Tibial artery (tissue), 4 donors: Measurements from ENCODE around the gene OVOL2.
A peak's percentile ranks its signal among the peaks of the same experiment; 100 is the strongest.

Experiments
- DNase-seq, 2 donors: peaks; one replicate each; pipeline ENCODE4 v3.0.0-alpha.2; 2019
- H3K27ac ChIP-seq, 2 donors: fragments of 200-600 bp; sonication (generic) in 1 of 2; 1 replicate in 1 of 2; 2 replicates in 1 of 2; pipeline ENCODE4 v1.5.1; 2018 to 2019; ENCODE audit warnings: mild to moderate bottlenecking in 1 of 2
- H3K27me3 ChIP-seq, 2 donors: fragments of 200-600 bp; sonication (generic) in 1 of 2; one replicate each; pipeline versions ENCODE4 v1.5.1 to v1.6.0; 2016 to 2019
- H3K36me3 ChIP-seq, 3 donors: fragments of 200-600 bp; sonication (generic) in 2 of 3; one replicate each; pipeline ENCODE4 v1.5.1; 2016 to 2019; ENCODE audit warnings: mild to moderate bottlenecking in 2 of 3
- H3K4me1 ChIP-seq, 4 donors: fragments of 200-600 bp; sonication (generic) in 2 of 4; 1 replicate in 3 of 4; 2 replicates in 1 of 4; pipeline ENCODE4 v1.5.1; 2016 to 2019
- H3K4me3 ChIP-seq, 2 donors: fragments of 200-600 bp; sonication (generic) in 1 of 2; 1 replicate in 1 of 2; 2 replicates in 1 of 2; pipeline ENCODE4 v1.5.1; 2018 to 2019; ENCODE audit warnings: mild to moderate bottlenecking in 2 of 2
- H3K9me3 ChIP-seq, 3 donors: fragments of 200-600 bp; sonication (generic) in 1 of 3; one replicate each; pipeline ENCODE4 v1.5.1; 2016 to 2019
- CTCF ChIP-seq, 2 experiments: fragments of 200-600 bp in 1 of 2; fragments of 450-650 bp in 1 of 2; IDR thresholded peaks; one replicate each; pipeline ENCODE4 v1.5.1; 2017 to 2019; ENCODE audit warnings: antibody characterized with exemption in 2 of 2, mild to moderate bottlenecking in 1 of 2, moderate library complexity in 1 of 2
- intact Hi-C: fragments of 100-400 bp; cut with DNase I; formaldehyde crosslinking; loops from one replicate; pipeline ENCODE4 v1.15.0; 2023; ENCODE audit warnings: low total_unique reads

The OVOL2 gene

GRCh38 chr20:18059603-18060002, 1.9 kb upstream of the OVOL2 start:
- H3K4me3 ChIP-seq = no peak overlapping the region
- H3K4me1 ChIP-seq = peaks cover 0 to 38% (median 26%) of the 10 kb centered on the region in 4 donors
- no peak for TF ChIP-seq CTCF (IDR thresholded peaks at IDR 0.05)
- H3K36me3 ChIP-seq = no peaks in the 10 kb centered on the region
- H3K9me3 ChIP-seq = no peaks in the 10 kb centered on the region
- intact Hi-C loops = no loop called here
- no peak for DNase-seq
- H3K27ac ChIP-seq = no peak overlapping the region
- peaks cover 0 to 77% of the 10 kb centered on the region in 2 donors for H3K27me3 ChIP-seq

- H3K27me3 ChIP-seq = peaks cover 0 to 83% of the 10 kb centered on the region in 2 donors
- TF ChIP-seq CTCF (IDR thresholded peaks at IDR 0.05) = no peak
- H3K4me3 ChIP-seq = no peak overlapping the region
- H3K27ac ChIP-seq = no peak overlapping the region
- no peaks in the 10 kb centered on the region for H3K9me3 ChIP-seq
- H3K36me3 ChIP-seq = no peaks in the 10 kb centered on the region
- no peak for DNase-seq
- intact Hi-C loops = no loop called here
- peaks cover 0 to 38% (median 26%) of the 10 kb centered on the region in 4 donors for H3K4me1 ChIP-seq
These were observed 1.1 kb upstream of the OVOL2 start for GRCh38 chr20:18058661-18059467.

GRCh38 chr20:18057994-18058349, 256 bp upstream of the OVOL2 start:
- no peak for TF ChIP-seq CTCF (IDR thresholded peaks at IDR 0.05)
- no peak for DNase-seq
- Histone ChIP-seq H3K4me3 (peak overlapping the region; percentile 8 to 51), H3K27me3 (peaks cover 0 to 87% of the 10 kb centered on the region in 2 donors), H3K9me3 (no peaks in the 10 kb centered on the region), H3K27ac (no peak overlapping the region), H3K4me1 (peaks cover 0 to 38% (median 26%) of the 10 kb centered on the region in 4 donors), H3K36me3 (no peaks in the 10 kb centered on the region)
- intact Hi-C loops = no loop called here

- Histone ChIP-seq H3K9me3 (no peaks in the 10 kb centered on the region), H3K4me1 (peaks cover 0 to 38% (median 26%) of the 10 kb centered on the region in 4 donors), H3K36me3 (no peaks in the 10 kb centered on the region), H3K4me3 (peak overlapping the region; percentile 31 to 51), H3K27ac (no peak overlapping the region), H3K27me3 (peaks cover 0 to 81% of the 10 kb centered on the region in 2 donors)
- no peak for DNase-seq
- intact Hi-C loops = no loop called here
- no peak for TF ChIP-seq CTCF (IDR thresholded peaks at IDR 0.05)
These were observed 1.3 kb downstream of the OVOL2 start for GRCh38 chr20:18056174-18057100.

GRCh38 chr20:18055261-18055660, 2.5 kb downstream of the OVOL2 start:
- Histone ChIP-seq H3K4me3 (no peak overlapping the region), H3K4me1 (peaks cover 0 to 38% (median 26%) of the 10 kb centered on the region in 4 donors), H3K36me3 (no peaks in the 10 kb centered on the region), H3K27ac (no peak overlapping the region), H3K9me3 (no peaks in the 10 kb centered on the region), H3K27me3 (peaks cover 0 to 70% of the 10 kb centered on the region in 2 donors)
- no peak for DNase-seq
- intact Hi-C loops = no loop called here
- no peak for TF ChIP-seq CTCF (IDR thresholded peaks at IDR 0.05)
